Fibroblast of the aortic adventitia (primary cell): ENCODE measurements around the gene DPEP3. TPM values are rescaled to one million over a fixed set of nuclear protein-coding genes. Genes with fewer than 3 reads are reported as not detected.
"Not testable (repeated sequence)": the region's sequence is repeated elsewhere in the genome, so short reads cannot be mapped to it uniquely, and the experiment has no call there.

Experiments
- DNase-seq: peaks from one replicate; pipeline ENCODE4 v3.0.0-alpha.2; 2010; ENCODE audit warnings: low read depth
- H3K4me3 ChIP-seq: 2 replicates; pipeline ENCODE4 v1.5.1; 2011; ENCODE audit warnings: low read depth, mild to moderate bottlenecking, control low read depth, low read length, moderate library complexity
- CTCF ChIP-seq: IDR thresholded peaks from 2 replicates; pipeline ENCODE4 v1.5.1; 2011; ENCODE audit warnings: mild to moderate bottlenecking, low read length, control low read depth, inconsistent platforms; ENCODE audit not compliant: insufficient read depth
- total RNA-seq: library from RNA; depleted of rRNA; stranded (reverse); fragments of >200 nt; gene quantifications from 2 replicates; pipeline ENCODE4 v1.2.3, GENCODE V29; 2012; ENCODE audit warnings: low replicate concordance

DPEP3 gene
- total RNA-seq, 1 donor = not detected

GRCh38 chr16:68015681-68016080 lies 35.4 kb upstream of the DPEP3 start, which contains the start of gene DPEP2NB:
DPEP2NB (minus strand) TSS chr16:68015911; CDS start chr16:68015770, 141 bp downstream.
- H3K4me3 ChIP-seq = no peak within 1 kb of the TSS
- no peak for DNase-seq
- no peak for TF ChIP-seq CTCF

GRCh38 chr16:68013440-68013839 lies 33.1 kb upstream of the DPEP3 start:
- no peak for TF ChIP-seq CTCF
- no peak for DNase-seq
- no peak overlapping the region for H3K4me3 ChIP-seq

GRCh38 chr16:68009872-68010271 lies 29.6 kb upstream of the DPEP3 start:
- not testable (repeated sequence) for H3K4me3 ChIP-seq, DNase-seq

- no peak for DNase-seq
- no peak for TF ChIP-seq CTCF
- no peak overlapping the region for H3K4me3 ChIP-seq
Observed at GRCh38 chr16:68009157-68009735, 28.9 kb upstream of the DPEP3 start.

GRCh38 chr16:68005786-68006286 lies 25.5 kb upstream of the DPEP3 start:
- no peak overlapping the region for H3K4me3 ChIP-seq
- no peak for TF ChIP-seq CTCF
- no peak for DNase-seq

GRCh38 chr16:68005211-68005610 lies 24.9 kb upstream of the DPEP3 start:
- H3K4me3 ChIP-seq = no peak overlapping the region
- no peak for DNase-seq
- no peak for TF ChIP-seq CTCF

- DNase-seq = peak; percentile 69
- H3K4me3 ChIP-seq = no peak overlapping the region
- no peak for TF ChIP-seq CTCF
Observed at GRCh38 chr16:68003031-68003430, 22.7 kb upstream of the DPEP3 start.
